Measurements from ENCODE around the gene SH3PXD2A.

The SH3PXD2A gene

GRCh38 chr10:103548006-103548405 is 307.4 kb downstream of the SH3PXD2A start:
- H3K27me3 ChIP-seq, result no peaks in the 10 kb centered on the region
- H3K9me3 ChIP-seq, result no peaks in the 10 kb centered on the region
- no peak for TF ChIP-seq CTCF (IDR thresholded peaks at IDR 0.05; ENCODE audit: low read depth, low read length)
- H3K36me3 ChIP-seq, result no peaks in the 10 kb centered on the region
- H3K4me3 ChIP-seq (ENCODE audit: low read depth, low read length), result no peak overlapping the region
- DNase-seq, result no peak
- peaks cover 30% of the 10 kb centered on the region for H3K4me1 ChIP-seq

- no peaks in the 10 kb centered on the region for H3K27me3 ChIP-seq
- H3K4me3 ChIP-seq (ENCODE audit: low read depth, low read length), result no peak overlapping the region
- H3K36me3 ChIP-seq, result no peaks in the 10 kb centered on the region
- no peak for DNase-seq
- H3K9me3 ChIP-seq, result no peaks in the 10 kb centered on the region
- TF ChIP-seq CTCF (IDR thresholded peaks at IDR 0.05; ENCODE audit: low read depth, low read length), result no peak
- peaks cover 31% of the 10 kb centered on the region for H3K4me1 ChIP-seq
Observed at GRCh38 chr10:103547391-103547946, 307.9 kb downstream of the SH3PXD2A start.

- Histone ChIP-seq H3K36me3 (no peaks in the 10 kb centered on the region), H3K27me3 (no peaks in the 10 kb centered on the region), H3K4me1 (peaks cover 34% of the 10 kb centered on the region), H3K9me3 (no peaks in the 10 kb centered on the region), H3K4me3 (ENCODE audit: low read depth, low read length) (no peak overlapping the region)
- TF ChIP-seq CTCF (IDR thresholded peaks at IDR 0.05; ENCODE audit: low read depth, low read length), result no peak
- DNase-seq, result no peak
Observed at GRCh38 chr10:103546401-103546800, 309.0 kb downstream of the SH3PXD2A start.

- TF ChIP-seq CTCF (IDR thresholded peaks at IDR 0.05; ENCODE audit: low read depth, low read length), result no peak
- Histone ChIP-seq H3K27me3 (no peaks in the 10 kb centered on the region), H3K4me1 (peaks cover 36% of the 10 kb centered on the region), H3K9me3 (no peaks in the 10 kb centered on the region), H3K36me3 (no peaks in the 10 kb centered on the region), H3K4me3 (ENCODE audit: low read depth, low read length) (no peak overlapping the region)
- DNase-seq, result no peak
Observed at GRCh38 chr10:103545771-103546281, 309.6 kb downstream of the SH3PXD2A start.

- peaks cover 37% of the 10 kb centered on the region for H3K4me1 ChIP-seq
- no peaks in the 10 kb centered on the region for H3K36me3 ChIP-seq
- no peaks in the 10 kb centered on the region for H3K27me3 ChIP-seq
- H3K4me3 ChIP-seq (ENCODE audit: low read depth, low read length), result no peak overlapping the region
- TF ChIP-seq CTCF (IDR thresholded peaks at IDR 0.05; ENCODE audit: low read depth, low read length), result no peak
- no peak for DNase-seq
- H3K9me3 ChIP-seq, result no peaks in the 10 kb centered on the region
Observed at GRCh38 chr10:103545366-103545765, 310.0 kb downstream of the SH3PXD2A start.

GRCh38 chr10:103544657-103545310 is 310.6 kb downstream of the SH3PXD2A start:
- TF ChIP-seq CTCF (IDR thresholded peaks at IDR 0.05; ENCODE audit: low read depth, low read length), result no peak
- Histone ChIP-seq H3K4me1 (peaks cover 37% of the 10 kb centered on the region), H3K9me3 (no peaks in the 10 kb centered on the region), H3K36me3 (no peaks in the 10 kb centered on the region), H3K27me3 (no peaks in the 10 kb centered on the region), H3K4me3 (ENCODE audit: low read depth, low read length) (no peak overlapping the region)
- no peak for DNase-seq
